ENCODE data around the gene KLK7.

Gene KLK7

GRCh38 chr19:50933640-50934039 is 50.1 kb downstream of the KLK7 start:
- no peak for DNase-seq (ENCODE audit: low read depth, low spot score)

GRCh38 chr19:50932690-50933083 is 51.0 kb downstream of the KLK7 start:
- DNase-seq (ENCODE audit: low read depth, low spot score), result no peak

DNA sequence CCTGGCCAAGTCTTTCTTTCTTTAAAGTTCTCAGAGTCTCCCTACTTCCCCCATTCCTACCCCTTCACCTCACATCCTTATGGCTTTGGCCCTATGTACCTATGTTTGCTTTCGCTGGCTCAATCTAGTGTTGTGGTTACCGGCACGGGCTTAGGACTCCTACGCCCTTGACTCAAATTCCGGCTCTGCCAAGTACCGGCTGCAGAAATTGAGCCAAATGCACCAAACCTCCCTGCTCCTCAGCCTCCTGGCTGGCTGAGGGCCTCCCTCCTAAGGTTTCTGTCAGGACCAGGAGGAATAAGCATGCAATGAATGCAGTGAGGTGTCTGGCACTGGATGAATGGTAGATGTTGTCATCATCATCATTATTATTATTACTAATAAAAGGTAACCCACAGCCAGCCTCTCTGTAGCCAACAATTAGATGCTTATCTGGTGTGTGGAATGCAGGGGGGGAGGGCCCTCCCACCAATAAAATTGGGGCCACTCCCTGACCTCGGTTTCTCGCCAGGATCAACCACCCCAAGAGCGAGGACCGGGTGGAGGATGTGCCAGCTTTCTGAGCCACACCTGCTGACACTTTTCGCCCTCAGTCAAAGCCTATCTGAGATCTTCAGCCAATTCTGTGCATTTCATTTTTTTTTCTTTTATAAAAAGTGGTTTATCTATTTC is 51.6 kb downstream of the KLK7 start:
- DNase-seq (ENCODE audit: low read depth, low spot score), result no peak

DNA sequence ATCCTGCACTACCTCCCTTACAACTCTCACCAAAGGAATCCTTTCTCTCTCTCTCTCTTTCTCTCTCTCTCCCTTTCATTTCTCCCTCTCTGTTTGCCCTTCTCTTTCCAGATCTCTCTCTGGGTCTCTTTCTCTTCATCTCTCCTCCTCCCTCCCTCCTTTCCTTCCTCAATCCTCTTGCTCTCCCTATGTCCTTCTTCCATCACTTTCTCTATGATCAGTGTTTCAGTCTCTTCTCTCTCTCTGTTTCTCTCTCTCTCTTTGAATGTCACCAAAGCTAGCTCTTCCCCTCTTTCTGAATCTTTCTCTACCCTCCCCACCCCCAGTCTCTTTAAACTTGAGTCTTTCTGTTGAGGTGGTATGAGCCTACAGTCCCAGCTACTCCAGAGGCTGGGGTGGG is 52.7 kb downstream of the KLK7 start:
- no peak for DNase-seq (ENCODE audit: low read depth, low spot score)

- no peak for DNase-seq (ENCODE audit: low read depth, low spot score)
Measured at GRCh38 chr19:50928831-50929230, 54.9 kb downstream of the KLK7 start.
